ENCODE results near the gene CTBP1.

DNA sequence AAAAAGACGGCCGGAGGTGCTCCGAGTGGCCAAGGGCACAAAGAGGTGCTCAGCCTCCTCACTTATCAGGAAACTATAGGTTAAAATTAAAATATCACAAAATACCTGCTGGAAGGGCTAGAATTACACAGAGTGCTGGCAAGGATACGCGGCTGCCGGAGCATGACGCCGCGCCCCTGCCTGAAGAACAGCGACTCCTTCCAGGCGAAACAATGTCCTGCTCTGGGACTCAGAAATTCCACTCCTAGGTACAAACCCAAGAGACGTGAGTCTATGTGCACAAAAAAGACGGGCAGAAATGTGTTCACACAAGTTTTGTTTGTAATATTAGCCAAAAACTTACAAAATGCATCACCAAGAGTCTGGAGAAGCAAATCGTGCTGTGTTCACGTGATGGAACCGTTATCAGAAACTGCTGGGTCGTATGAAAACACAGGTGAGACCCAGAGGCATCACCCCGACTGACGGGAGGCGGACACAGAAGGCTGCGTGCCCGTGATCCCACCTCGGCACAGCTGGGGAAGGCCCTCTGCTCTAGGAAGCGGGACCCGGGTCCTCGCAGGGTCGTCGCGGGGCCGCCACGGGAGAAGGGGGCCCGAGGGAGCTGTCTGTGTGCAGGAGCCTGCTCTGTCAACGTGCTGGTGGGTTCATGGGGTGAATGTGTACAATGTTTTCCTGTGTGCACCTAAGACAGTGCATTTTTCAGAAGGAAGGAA lies 27.6 kb downstream of the CTBP1 start:
- TF ChIP-seq EZH2 (IDR thresholded peaks at IDR 0.05; ENCODE audit: insufficient read depth, poor library complexity, severe bottlenecking) (no peak), EZH2phosphoT487 (IDR thresholded peaks at IDR 0.05; ENCODE audit: insufficient read depth, low read depth) (no peak)

Measured in GM23248 (cell line).